Small intestine (tissue), 7 donors: ENCODE results near the gene PRSS50. TPM values are rescaled to one million over a fixed set of nuclear protein-coding genes. Genes with fewer than 3 reads are reported as not detected.

Source experiments
- DNase-seq, 2 donors: peaks; one replicate each; pipeline versions ENCODE4 v3.0.0 to v3.0.0-alpha.2; 2013
- FAIRE-seq: peaks from 2 replicates; lab custom pipeline; 2012; peaks lifted over from hg19 to GRCh38; lab: Jason Lieb, UNC
- H3K27ac ChIP-seq, 3 donors: one replicate each; pipeline ENCODE4 v1.5.1; 2013; ENCODE audit warnings: low read length in 2 of 3, mild to moderate bottlenecking in 2 of 3, control low read depth in 1 of 3, inconsistent platforms in 1 of 3, low read depth in 1 of 3, moderate library complexity in 1 of 3
- H3K27me3 ChIP-seq, 3 donors: one replicate each; pipeline ENCODE4 v1.6.1; 2013; ENCODE audit warnings: low read length in 3 of 3, inconsistent platforms in 1 of 3; ENCODE audit not compliant: control insufficient read depth in 3 of 3, insufficient read depth in 3 of 3
- H3K36me3 ChIP-seq, 3 donors: one replicate each; pipeline ENCODE4 v1.6.1; 2013; ENCODE audit warnings: low read length in 3 of 3, inconsistent platforms in 1 of 3, low read depth in 1 of 3, mild to moderate bottlenecking in 1 of 3, moderate library complexity in 1 of 3; ENCODE audit not compliant: control insufficient read depth in 3 of 3, insufficient read depth in 2 of 3
- H3K4me1 ChIP-seq, 3 donors: one replicate each; pipeline ENCODE4 v1.6.1; 2013; ENCODE audit warnings: low read length in 2 of 3, inconsistent platforms in 1 of 3, low read depth in 1 of 3, mild to moderate bottlenecking in 1 of 3, moderate library complexity in 1 of 3; ENCODE audit not compliant: control insufficient read depth in 3 of 3, insufficient read depth in 2 of 3
- H3K4me3 ChIP-seq, 3 donors: one replicate each; pipeline ENCODE4 v1.5.1; 2013; ENCODE audit warnings: low read length in 3 of 3, control low read depth in 1 of 3, inconsistent platforms in 1 of 3, low read depth in 1 of 3, mild to moderate bottlenecking in 1 of 3, moderate library complexity in 1 of 3
- H3K9me3 ChIP-seq, 2 donors: one replicate each; pipeline ENCODE4 v1.6.1; 2013; ENCODE audit warnings: low read depth in 1 of 2, low read length in 1 of 2; ENCODE audit not compliant: control insufficient read depth in 2 of 2, insufficient read depth in 1 of 2
- WGBS, 3 donors: extraction: QIAGEN DNeasy Blood & Tissue Kit; methylation state at CpG; one replicate each; pipeline ENCODE4 v1.1.7; 2013; 5-methylcytosine and 5-hydroxymethylcytosine counted together
- polyA plus RNA-seq, 4 donors: library from polyadenylated mRNA; stranded (reverse) in 3 of 4; unstranded in 1 of 4; fragments of 200-250 nt in 3 of 4; fragments of 120-200 nt in 1 of 4; gene quantifications; one replicate each; pipeline versions ENCODE4 v1.2.1 to v1.2.3, GENCODE V29; 2013
- donor health status: healthy with polysubstance abuse.
- donor health status: control.
- donor health status: control.
- donor health status: Bipolar disorder and iron deficiency.
- donor health status: healthy.

Gene PRSS50
- polyA plus RNA-seq, 4 donors: 0.01 to 3.7 TPM; not detected in 2

DNA sequence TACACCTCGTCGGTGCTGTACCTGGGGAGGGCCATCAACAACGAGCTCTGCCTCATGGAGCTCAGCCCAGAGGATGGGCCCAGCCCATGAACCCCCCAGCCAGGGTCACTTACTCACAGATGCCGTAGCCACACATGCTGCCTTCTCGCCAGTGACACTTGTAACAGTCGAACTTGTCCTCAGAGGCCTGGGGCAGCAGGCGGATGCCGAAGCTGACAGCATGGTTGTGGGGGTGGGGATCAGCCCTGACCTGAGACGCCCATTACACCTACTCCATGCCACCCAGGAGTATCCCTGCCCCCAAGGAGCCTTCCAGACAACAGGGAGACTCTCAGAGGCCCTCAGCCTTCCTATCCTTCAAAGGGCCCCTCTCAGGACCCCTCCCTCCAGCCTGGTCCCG, 36.3 kb downstream of the PRSS50 start:
- DNase-seq: no peak
- Histone ChIP-seq H3K9me3 (no peaks in the 10 kb centered on the region), H3K27me3 (no peaks in the 10 kb centered on the region), H3K27ac (no peak overlapping the region), H3K4me3 (no peak overlapping the region), H3K36me3 (peaks cover 0 to 89% (median 0%) of the 10 kb centered on the region in 3 donors), H3K4me1 (no peaks in the 10 kb centered on the region)
- WGBS, 3 donors: 80 to 90% (median 87%) methylated on average over 10 of the region's 10 CpGs
- no peak for FAIRE-seq

DNA sequence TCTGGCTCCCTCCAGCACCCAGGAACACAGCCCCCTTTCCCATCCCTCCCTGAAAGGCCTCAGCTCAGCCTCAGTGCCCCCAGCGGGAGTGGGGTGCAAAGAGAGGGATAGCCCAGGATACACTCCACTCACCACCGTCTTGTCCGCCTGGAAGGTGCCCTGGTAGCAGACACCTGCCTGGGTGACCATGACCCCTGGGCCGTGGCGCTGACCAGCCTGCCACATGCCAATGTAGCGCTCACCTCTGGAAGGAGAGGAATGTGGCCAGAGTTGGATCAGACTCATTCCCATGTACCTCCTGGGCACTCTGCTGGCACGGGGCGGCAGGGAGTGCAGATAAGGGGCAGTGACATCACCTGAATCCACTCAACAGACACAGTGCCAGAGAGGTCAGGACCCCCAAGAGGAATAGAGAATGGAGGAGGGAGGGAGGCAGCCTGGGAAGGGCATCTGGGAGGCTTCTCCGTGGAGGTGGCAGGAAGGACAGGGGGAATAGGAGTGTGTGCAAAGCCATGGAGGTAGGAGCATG, 37.3 kb downstream of the PRSS50 start:
- Histone ChIP-seq H3K36me3 (peaks cover 0 to 89% (median 0%) of the 10 kb centered on the region in 3 donors), H3K4me1 (no peaks in the 10 kb centered on the region), H3K27me3 (no peaks in the 10 kb centered on the region), H3K9me3 (no peaks in the 10 kb centered on the region), H3K4me3 (no peak overlapping the region), H3K27ac (no peak overlapping the region)
- no peak for DNase-seq
- no peak for FAIRE-seq
- WGBS, 3 donors: 81 to 91% (median 84%) methylated on average over 9 of the region's 9 CpGs

DNA sequence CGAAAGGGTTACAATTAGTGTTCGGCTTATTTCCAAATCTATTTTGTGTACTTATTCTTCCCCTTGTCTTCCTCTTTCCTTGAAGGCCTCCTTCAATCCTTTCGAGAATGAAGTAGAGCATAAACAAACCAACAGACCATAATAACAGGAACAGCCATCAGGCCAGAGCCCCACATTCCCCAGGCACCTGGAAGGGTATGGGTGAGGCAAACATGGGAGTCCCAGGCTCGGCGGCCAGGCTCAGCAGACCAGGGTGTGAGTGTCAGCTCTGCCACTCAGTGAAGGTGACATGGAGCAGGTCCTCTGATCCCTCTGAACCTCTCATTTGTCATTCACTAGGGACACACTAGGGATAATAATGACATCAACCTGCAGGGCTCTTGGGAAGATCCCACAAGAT, 38.0 kb downstream of the PRSS50 start:
- Histone ChIP-seq H3K9me3 (no peaks in the 10 kb centered on the region), H3K27ac (no peak overlapping the region), H3K36me3 (peaks cover 0 to 90% (median 0%) of the 10 kb centered on the region in 3 donors), H3K27me3 (no peaks in the 10 kb centered on the region), H3K4me3 (no peak overlapping the region), H3K4me1 (no peaks in the 10 kb centered on the region)
- no peak for DNase-seq
- FAIRE-seq: no peak
- 72 to 89% (median 75%) methylated on average over 5 of the region's 5 CpGs for WGBS, 3 donors

DNA sequence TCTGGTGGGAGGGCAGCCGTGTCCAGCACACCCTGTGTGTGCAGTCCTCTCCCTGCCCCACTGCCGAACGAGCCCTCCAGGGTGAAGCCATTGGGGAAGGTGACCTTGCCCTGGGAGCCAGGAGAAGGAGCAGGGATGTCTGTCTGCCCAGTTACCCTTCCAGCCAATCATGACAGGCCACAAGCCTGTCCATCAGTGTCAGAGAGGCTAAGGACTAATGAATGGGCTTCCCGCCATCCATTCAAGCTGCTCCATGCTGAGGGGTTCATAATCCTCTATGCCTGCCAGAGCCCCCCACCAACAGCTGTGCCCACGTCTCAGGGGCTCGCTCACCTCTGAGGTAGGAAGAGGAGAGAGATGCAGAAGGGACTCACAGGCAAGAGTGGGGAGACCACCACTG, 39.4 kb downstream of the PRSS50 start:
- no peak for FAIRE-seq
- H3K27ac ChIP-seq: no peak overlapping the region
- H3K4me1 ChIP-seq: peaks cover 0 to 9% (median 0%) of the 10 kb centered on the region in 3 donors
- peaks cover 0 to 90% (median 0%) of the 10 kb centered on the region in 3 donors for H3K36me3 ChIP-seq
- 90 to 92% (median 91%) methylated on average over 6 of the region's 6 CpGs for WGBS, 3 donors
- no peaks in the 10 kb centered on the region for H3K9me3 ChIP-seq
- no peak for DNase-seq
- no peak overlapping the region for H3K4me3 ChIP-seq
- H3K27me3 ChIP-seq: no peaks in the 10 kb centered on the region

DNA sequence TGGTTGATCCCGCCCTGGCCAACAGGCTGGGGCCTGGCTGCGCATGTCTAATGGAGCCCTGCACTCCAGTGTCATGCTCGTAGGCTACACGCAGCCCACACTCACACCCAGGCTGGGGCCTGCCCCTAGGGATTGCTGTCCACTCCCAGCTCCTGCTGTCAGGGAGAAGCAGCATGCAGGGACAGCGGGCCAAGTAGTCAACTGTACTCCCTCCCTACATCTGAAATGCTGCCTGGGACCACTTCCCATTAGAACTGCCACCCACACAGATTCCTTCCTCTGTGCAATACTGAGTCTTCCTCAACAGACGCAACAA, 40.3 kb downstream of the PRSS50 start:
- DNase-seq (no peak), FAIRE-seq (no peak)

DNA sequence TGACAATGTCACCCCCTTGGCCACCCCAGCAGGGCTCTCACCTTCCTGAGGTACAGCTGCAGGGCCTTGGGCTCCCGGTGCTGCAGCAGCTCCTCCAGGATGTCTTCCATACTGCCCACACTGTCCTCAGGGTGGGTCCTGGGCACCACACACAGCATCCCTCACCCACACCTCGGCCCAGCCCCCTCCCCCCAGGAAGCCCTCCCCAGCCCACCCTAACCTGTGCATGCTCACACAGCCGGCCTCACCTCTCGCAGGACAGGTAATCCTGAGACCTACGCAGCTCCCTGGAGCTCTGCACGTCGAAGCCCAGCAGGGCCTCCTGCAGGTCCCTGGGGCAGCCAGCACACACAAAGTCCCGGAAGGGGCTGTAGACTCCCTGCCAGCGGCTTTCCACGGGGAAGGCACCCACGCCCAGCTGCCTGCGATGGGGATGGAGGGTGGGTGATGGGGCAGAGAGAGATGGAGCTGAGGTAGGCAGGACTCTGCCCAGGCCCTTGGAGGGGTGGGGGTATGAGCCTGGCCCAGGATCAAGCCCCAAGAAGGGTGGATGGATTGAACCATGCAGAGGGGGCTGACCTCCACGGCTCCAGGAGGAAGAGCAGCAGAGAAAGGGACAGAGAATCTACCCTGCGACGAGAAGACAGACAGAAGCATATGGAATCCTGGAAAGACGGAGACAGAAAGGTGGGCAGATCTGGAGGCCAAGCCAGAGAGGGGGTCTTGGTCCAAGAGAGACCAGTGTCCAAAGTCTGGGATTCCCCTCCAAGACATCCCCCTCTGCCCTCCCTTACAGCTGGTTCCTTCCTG, 40.9 kb downstream of the PRSS50 start:
- DNase-seq: no peak
- H3K27me3 ChIP-seq: no peaks in the 10 kb centered on the region
- H3K4me1 ChIP-seq: peaks cover 0 to 22% (median 0%) of the 10 kb centered on the region in 3 donors
- FAIRE-seq: no peak
- no peaks in the 10 kb centered on the region for H3K9me3 ChIP-seq
- H3K36me3 ChIP-seq: peaks cover 0 to 86% (median 0%) of the 10 kb centered on the region in 3 donors
- H3K4me3 ChIP-seq: no peak overlapping the region
- H3K27ac ChIP-seq: peak overlapping the region in 2 of 3 donors; percentile 17 to 57
- WGBS, 3 donors: 73 to 87% (median 83%) methylated on average over 16 of the region's 16 CpGs

More for the DNA sequence above, 40.3 kb downstream of the PRSS50 start:
- 61 to 94% (median 87%) methylated on average over 6 of the region's 6 CpGs for WGBS, 3 donors
- Histone ChIP-seq H3K27ac (no peak overlapping the region), H3K9me3 (no peaks in the 10 kb centered on the region), H3K36me3 (peaks cover 0 to 86% (median 0%) of the 10 kb centered on the region in 3 donors), H3K4me1 (peaks cover 0 to 18% (median 0%) of the 10 kb centered on the region in 3 donors), H3K27me3 (no peaks in the 10 kb centered on the region), H3K4me3 (no peak overlapping the region)

DNA sequence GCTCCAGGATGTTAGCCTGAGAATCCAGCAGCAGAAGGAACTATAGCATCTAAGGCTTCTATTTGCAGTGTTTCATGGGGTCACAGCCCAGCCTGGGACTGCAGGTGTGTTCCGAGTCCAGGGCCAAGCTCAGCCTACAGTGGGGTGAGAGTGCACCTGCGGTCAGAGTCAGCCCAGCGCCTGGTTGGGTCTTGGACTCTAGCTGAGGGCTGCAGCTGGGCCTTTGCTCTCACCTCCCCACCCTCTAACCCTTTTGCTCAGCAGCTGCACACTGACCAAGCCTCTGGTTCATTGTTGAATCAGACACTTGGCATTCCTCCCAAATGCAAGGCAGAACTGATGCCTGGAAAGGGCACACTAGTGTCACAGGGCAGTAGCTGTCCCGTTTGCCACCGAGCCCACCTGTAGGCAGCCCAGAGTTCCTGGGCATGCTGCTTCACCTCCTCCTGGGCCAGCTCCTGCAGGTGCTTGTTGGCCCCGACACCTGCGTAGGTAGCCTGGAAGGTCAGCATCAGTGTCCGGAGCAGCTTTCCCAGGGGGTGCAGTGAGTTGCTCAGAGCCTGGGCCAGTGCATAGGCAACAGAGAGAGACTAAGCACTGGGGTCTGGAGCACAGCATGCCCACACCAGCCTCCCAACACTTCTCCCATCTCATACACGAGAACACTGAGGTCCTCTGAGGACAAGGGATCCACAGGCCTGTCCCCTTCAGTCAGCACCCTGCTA, 41.7 kb downstream of the PRSS50 start:
- H3K36me3 ChIP-seq: peaks cover 0 to 86% (median 0%) of the 10 kb centered on the region in 3 donors
- WGBS, 3 donors: 63 to 83% (median 79%) methylated on average over 9 of the region's 9 CpGs
- no peaks in the 10 kb centered on the region for H3K9me3 ChIP-seq
- H3K4me1 ChIP-seq: peaks cover 0 to 22% (median 0%) of the 10 kb centered on the region in 3 donors
- FAIRE-seq: no peak
- no peak overlapping the region for H3K27ac ChIP-seq
- DNase-seq: no peak
- no peaks in the 10 kb centered on the region for H3K27me3 ChIP-seq
- H3K4me3 ChIP-seq: no peak overlapping the region

DNA sequence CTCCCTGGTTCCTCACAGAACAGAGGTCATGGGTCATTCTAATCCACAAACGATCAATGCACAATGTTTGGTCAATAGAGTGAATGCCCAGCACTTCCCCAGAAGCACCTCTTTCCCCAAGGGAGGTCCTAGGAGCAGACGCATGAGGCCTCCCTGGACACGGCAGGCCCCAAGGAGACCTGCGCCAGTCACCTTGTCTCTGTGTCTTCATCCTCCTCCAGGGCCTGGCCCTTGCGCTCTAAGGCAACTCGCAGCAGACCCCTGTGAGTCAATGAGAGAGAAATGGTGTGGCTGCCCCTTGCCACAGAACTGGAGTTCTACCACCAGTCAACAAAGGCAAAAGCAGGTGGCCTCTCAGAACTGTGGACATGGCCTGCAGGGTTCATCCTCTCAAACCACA, 42.2 kb downstream of the PRSS50 start:
- Histone ChIP-seq H3K27ac (no peak overlapping the region), H3K27me3 (no peaks in the 10 kb centered on the region), H3K36me3 (peaks cover 0 to 86% (median 0%) of the 10 kb centered on the region in 3 donors), H3K4me3 (no peak overlapping the region), H3K9me3 (no peaks in the 10 kb centered on the region), H3K4me1 (peaks cover 0 to 22% (median 0%) of the 10 kb centered on the region in 3 donors)
- FAIRE-seq (no peak), DNase-seq (no peak)
- 88 to 95% (median 92%) methylated on average over 6 of the region's 6 CpGs for WGBS, 3 donors
